Kidney epithelial cell (primary cell): ENCODE data around the gene GOLGB1. TPM values are rescaled to one million over a fixed set of nuclear protein-coding genes. Genes with fewer than 3 reads are reported as not detected.

Source experiments
- DNase-seq: peaks from one replicate; pipeline ENCODE4 v3.0.0-alpha.2; 2010; ENCODE audit warnings: low read depth
- H3K27me3 ChIP-seq: 2 replicates; pipeline ENCODE4 v1.6.0; 2011; ENCODE audit warnings: low read length; ENCODE audit not compliant: control insufficient read depth, insufficient read depth
- H3K36me3 ChIP-seq: 2 replicates; pipeline ENCODE4 v1.5.1; 2011; ENCODE audit warnings: low read length; ENCODE audit not compliant: control insufficient read depth, insufficient read depth
- H3K4me3 ChIP-seq: 2 replicates; pipeline ENCODE4 v1.5.1; 2011; ENCODE audit warnings: low read depth, mild to moderate bottlenecking, control low read depth, low read length
- total RNA-seq: library from RNA; depleted of rRNA; stranded (reverse); fragments of >200 nt; gene quantifications from 2 replicates; pipeline ENCODE4 v1.2.3, GENCODE V29; 2015
- TF ChIP-seq, protein P1 (sequence below): IDR thresholded peaks from 2 replicates; pipeline ENCODE4 v1.5.1; 2011; ENCODE audit warnings: mild to moderate bottlenecking, moderate library complexity, low read length, control low read depth, inconsistent platforms; ENCODE audit not compliant: insufficient read depth, poor library complexity, severe bottlenecking

Gene GOLGB1
- total RNA-seq, 1 donor from 2014 or later = 34.4 TPM

DNA sequence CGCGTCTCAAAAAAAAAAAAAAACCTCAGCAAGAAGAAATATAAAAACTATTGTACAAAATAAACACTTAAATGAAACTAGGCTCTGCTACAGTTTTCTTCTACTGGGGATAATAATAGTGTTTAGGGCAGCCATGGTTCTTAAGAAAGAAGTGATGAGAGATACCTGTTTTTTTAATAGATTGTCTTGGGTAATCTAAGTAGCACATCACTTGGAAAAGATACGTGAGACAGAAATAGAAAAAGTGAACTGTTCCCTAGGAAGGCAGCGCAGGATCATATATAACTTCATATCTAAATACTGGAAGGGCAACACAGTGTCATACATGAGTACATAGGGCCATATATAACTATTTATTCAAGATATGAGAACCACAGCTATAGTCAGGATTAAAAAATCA is 11.9 kb downstream of the GOLGB1 start:
- H3K4me3 ChIP-seq = no peak overlapping the region
- TF ChIP-seq, protein P1, sequence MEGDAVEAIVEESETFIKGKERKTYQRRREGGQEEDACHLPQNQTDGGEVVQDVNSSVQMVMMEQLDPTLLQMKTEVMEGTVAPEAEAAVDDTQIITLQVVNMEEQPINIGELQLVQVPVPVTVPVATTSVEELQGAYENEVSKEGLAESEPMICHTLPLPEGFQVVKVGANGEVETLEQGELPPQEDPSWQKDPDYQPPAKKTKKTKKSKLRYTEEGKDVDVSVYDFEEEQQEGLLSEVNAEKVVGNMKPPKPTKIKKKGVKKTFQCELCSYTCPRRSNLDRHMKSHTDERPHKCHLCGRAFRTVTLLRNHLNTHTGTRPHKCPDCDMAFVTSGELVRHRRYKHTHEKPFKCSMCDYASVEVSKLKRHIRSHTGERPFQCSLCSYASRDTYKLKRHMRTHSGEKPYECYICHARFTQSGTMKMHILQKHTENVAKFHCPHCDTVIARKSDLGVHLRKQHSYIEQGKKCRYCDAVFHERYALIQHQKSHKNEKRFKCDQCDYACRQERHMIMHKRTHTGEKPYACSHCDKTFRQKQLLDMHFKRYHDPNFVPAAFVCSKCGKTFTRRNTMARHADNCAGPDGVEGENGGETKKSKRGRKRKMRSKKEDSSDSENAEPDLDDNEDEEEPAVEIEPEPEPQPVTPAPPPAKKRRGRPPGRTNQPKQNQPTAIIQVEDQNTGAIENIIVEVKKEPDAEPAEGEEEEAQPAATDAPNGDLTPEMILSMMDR = no peak
- H3K27me3 ChIP-seq = no peaks in the 10 kb centered on the region
- no peaks in the 10 kb centered on the region for H3K36me3 ChIP-seq
- DNase-seq = no peak

GRCh38 chr3:121736112-121736511 is 13.4 kb downstream of the GOLGB1 start:
- no peaks in the 10 kb centered on the region for H3K36me3 ChIP-seq
- no peaks in the 10 kb centered on the region for H3K27me3 ChIP-seq
- no peak overlapping the region for H3K4me3 ChIP-seq
- no peak for DNase-seq
- TF ChIP-seq, protein P1 = no peak

GRCh38 chr3:121735047-121735696 is 14.4 kb downstream of the GOLGB1 start:
- no peak for DNase-seq
- TF ChIP-seq, protein P1 = no peak
- Histone ChIP-seq H3K4me3 (no peak overlapping the region), H3K36me3 (no peaks in the 10 kb centered on the region), H3K27me3 (no peaks in the 10 kb centered on the region)

GRCh38 chr3:121730940-121731687 is 18.4 kb downstream of the GOLGB1 start:
- no peak overlapping the region for H3K4me3 ChIP-seq
- no peak for DNase-seq
- H3K36me3 ChIP-seq = no peaks in the 10 kb centered on the region
- TF ChIP-seq, protein P1 = no peak
- no peaks in the 10 kb centered on the region for H3K27me3 ChIP-seq

DNA sequence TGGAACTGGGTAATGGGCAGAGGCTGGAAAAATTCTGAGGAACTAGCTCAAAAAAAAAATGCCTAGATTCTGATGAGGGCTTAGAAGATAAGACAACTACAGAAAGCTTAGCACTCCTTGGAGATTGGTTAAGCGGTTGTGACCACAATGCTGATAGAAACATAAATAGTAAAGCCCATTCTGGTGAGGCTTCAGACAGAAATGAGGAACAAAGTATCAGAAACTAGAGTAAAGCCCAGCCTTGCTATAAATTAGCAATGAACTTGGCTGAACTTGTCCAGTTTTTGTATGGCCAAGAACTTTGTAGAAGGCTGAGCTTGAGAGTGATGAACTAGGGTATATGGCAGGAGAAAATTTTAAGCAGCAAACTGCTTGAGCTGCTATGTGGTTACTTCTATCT is 25.4 kb downstream of the GOLGB1 start:
- DNase-seq = no peak
- no peak overlapping the region for H3K4me3 ChIP-seq
- H3K36me3 ChIP-seq = no peaks in the 10 kb centered on the region
- TF ChIP-seq, protein P1 = no peak
- no peaks in the 10 kb centered on the region for H3K27me3 ChIP-seq
